K562 (cell line): ENCODE data around the gene COL16A1. TPM values are rescaled to one million over a fixed set of nuclear protein-coding genes. Genes with fewer than 3 reads are reported as not detected.
A peak's percentile ranks its signal among the peaks of the same experiment; 100 is the strongest.

Source experiments
- ARNT ChIP-seq, 2 experiments: fragments of 450-650 bp; IDR thresholded peaks; 2 replicates each; pipeline ENCODE4 v1.6.1; 2016; ENCODE audit warnings: mild to moderate bottlenecking in 1 of 2
- CEBPZ ChIP-seq: fragments of 150-350 bp; IDR thresholded peaks from 2 replicates; pipeline ENCODE4 v1.6.1; 2014; ENCODE audit warnings: low read depth, mild to moderate bottlenecking, low read length, borderline replicate concordance
- GTF3C2 ChIP-seq: IDR thresholded peaks from 3 replicates; pipeline ENCODE4 v1.6.1; 2011; ENCODE audit warnings: borderline replicate concordance, mild to moderate bottlenecking, moderate library complexity; ENCODE audit not compliant: insufficient read length; ENCODE audit errors: extremely low read depth
- HES1 ChIP-seq: fragments of 450-650 bp; IDR thresholded peaks from 2 replicates; pipeline ENCODE4 v1.6.1; 2016; ENCODE audit warnings: low read depth, mild to moderate bottlenecking, moderate library complexity
- HMGN3 ChIP-seq: IDR thresholded peaks from 2 replicates; pipeline ENCODE4 v1.6.1; 2011; ENCODE audit warnings: borderline replicate concordance, low read depth, mild to moderate bottlenecking, mixed read lengths, low read length; ENCODE audit not compliant: insufficient read length; ENCODE audit errors: extremely low read depth
- IRF2 ChIP-seq: sonication (generic); formaldehyde crosslinking; IDR thresholded peaks from 2 replicates; pipeline ENCODE4 v1.8.1; 2022; ENCODE audit warnings: mild to moderate bottlenecking, missing genetic modification reagents
- NCOA6 ChIP-seq: fragments of 450-650 bp; IDR thresholded peaks from 2 replicates; pipeline ENCODE4 v1.6.1; 2017; ENCODE audit warnings: mild to moderate bottlenecking
- NEUROD1 ChIP-seq: fragments of 150-350 bp; IDR thresholded peaks from 2 replicates; pipeline ENCODE4 v1.6.1; 2014; ENCODE audit warnings: borderline replicate concordance, low read length, low read depth; ENCODE audit not compliant: partially characterized antibody
- POLR2G ChIP-seq: fragments of 200-400 bp; formaldehyde crosslinking; IDR thresholded peaks from 2 replicates; pipeline ENCODE4 v1.6.1; 2017; ENCODE audit warnings: low read depth, mild to moderate bottlenecking, antibody characterized with exemption, low read length, moderate library complexity
- PRDM10 ChIP-seq: fragments of 450-650 bp; IDR thresholded peaks from 2 replicates; pipeline ENCODE4 v1.6.1; 2018; ENCODE audit not compliant: partially characterized antibody
- SMAD4 ChIP-seq: fragments of 250-450 bp; sonication (Bioruptor Pico); conservative IDR thresholded peaks from 2 replicates; pipeline ENCODE4 v1.8.0; 2021; ENCODE audit warnings: inconsistent platforms, mild to moderate bottlenecking, moderate library complexity
- TFAM ChIP-seq: fragments of 250-450 bp; sonication (Bioruptor Pico); conservative IDR thresholded peaks from 2 replicates; pipeline ENCODE4 v1.5.0; 2021; ENCODE audit warnings: mild to moderate bottlenecking, moderate library complexity
- ZBTB1 ChIP-seq: sonication (generic); formaldehyde crosslinking; IDR thresholded peaks from 2 replicates; pipeline ENCODE4 v1.8.1; 2023; ENCODE audit warnings: missing genetic modification reagents, low read depth, mild to moderate bottlenecking, borderline replicate concordance
- polyA plus RNA-seq, 8 experiments: library from polyadenylated mRNA; depleted of rRNA in 4 of 8; stranded (reverse) in 5 of 8; unstranded in 3 of 8; fragments of >200 nt; fragmentation: Nextera tagmentation in 2 of 8; fragmentation: Illumina TruSeq in 1 of 8; extraction: Ambion mirVana in 2 of 8; extraction: Trizol in 1 of 8; gene quantifications; 2 replicates each; pipeline versions ENCODE4 v1.2.1 to v1.2.3, GENCODE V29; 2011 to 2014; ENCODE audit warnings: inconsistent platforms in 1 of 8, missing spikeins in 1 of 8
- total RNA-seq, 7 experiments: library from RNA; depleted of rRNA in 6 of 7; stranded (reverse); fragments of >200 nt in 6 of 7; fragmentation: Illumina TruSeq in 2 of 7; extraction: Trizol in 2 of 7; gene quantifications; 2 replicates each; pipeline versions ENCODE4 v1.2.1 to v1.2.3, GENCODE V29; 2011 to 2021; ENCODE audit warnings: low replicate concordance in 1 of 7
- TF ChIP-seq, protein P1 (sequence below): sonication (generic); formaldehyde crosslinking; IDR thresholded peaks from 2 replicates; pipeline ENCODE4 v1.8.1; 2023; ENCODE audit warnings: mild to moderate bottlenecking, missing genetic modification reagents

The COL16A1 gene
- total and polyA plus RNA-seq, 9 of the 15 experiments (the other 6 are each of a cell fraction or from before 2014, with no cell fraction given), result 0.11 to 0.60 (median 0.11) TPM; not detected in 6

DNA sequence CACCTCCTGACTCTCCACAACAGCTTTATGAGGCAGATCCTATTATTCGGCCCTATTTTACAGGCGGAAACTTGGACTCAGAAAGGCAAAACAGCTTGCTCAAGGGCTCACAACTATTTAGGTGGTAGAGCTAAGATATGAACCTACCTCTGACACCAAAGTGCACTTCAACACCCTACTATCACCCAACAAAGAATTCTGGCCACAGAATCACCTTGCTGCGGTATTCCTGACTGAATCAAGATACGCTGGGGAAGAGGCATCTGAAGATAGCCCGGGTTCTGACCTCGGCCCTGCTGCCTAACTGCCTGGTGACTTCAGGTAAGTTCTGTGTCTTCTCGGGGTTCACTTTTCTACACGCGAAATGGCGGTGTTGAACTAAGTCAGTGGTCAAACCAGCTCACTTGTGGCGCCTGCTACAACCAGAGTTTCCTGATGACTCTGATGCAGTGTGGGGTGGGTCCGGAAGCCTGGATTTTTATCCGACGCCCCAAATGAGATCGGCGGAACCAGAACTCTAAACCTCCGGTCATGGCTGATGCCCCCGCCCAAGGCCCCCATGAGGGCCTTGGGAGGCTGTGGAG lies 59.7 kb downstream of the COL16A1 start (continued):
- TF ChIP-seq PRDM10 (no peak), ZBTB1 (peak; percentile 25; the same call in 1 of the 2 replicates), HES1 (no peak), IRF2 (CRISPR knock-in tag) (no peak), TFAM (CRISPR knock-in tag) (no peak), CEBPZ (no peak), SMAD4 (peak; percentile 26; the same call in 1 of the 2 replicates), NCOA6 (no peak), ARNT (IDR thresholded peaks at IDR 0.05) (0 out of 4 replicates have a peak, but pooled peaks of 1 of the 2 experiments have one; percentile 63), GTF3C2 (no peak), HMGN3 (no peak), POLR2G (no peak), NEUROD1 (peak; percentile 3)
- TF ChIP-seq, protein P1, sequence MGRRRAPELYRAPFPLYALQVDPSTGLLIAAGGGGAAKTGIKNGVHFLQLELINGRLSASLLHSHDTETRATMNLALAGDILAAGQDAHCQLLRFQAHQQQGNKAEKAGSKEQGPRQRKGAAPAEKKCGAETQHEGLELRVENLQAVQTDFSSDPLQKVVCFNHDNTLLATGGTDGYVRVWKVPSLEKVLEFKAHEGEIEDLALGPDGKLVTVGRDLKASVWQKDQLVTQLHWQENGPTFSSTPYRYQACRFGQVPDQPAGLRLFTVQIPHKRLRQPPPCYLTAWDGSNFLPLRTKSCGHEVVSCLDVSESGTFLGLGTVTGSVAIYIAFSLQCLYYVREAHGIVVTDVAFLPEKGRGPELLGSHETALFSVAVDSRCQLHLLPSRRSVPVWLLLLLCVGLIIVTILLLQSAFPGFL, result 0 out of 2 replicates have a peak, but pooled peaks have one; percentile 75
